Epithelial cell of esophagus (primary cell): Measurements from ENCODE around the gene STT3B.

Experiments
- DNase-seq: peaks from one replicate; pipeline ENCODE4 v3.0.0; 2010; ENCODE audit warnings: low read depth
- H3K4me3 ChIP-seq: 2 replicates; pipeline ENCODE4 v1.5.1; 2011; ENCODE audit warnings: mild to moderate bottlenecking, low read length, control low read depth
- TF ChIP-seq, protein P1 (sequence below): IDR thresholded peaks from 2 replicates; pipeline ENCODE4 v1.5.1; 2011; ENCODE audit warnings: low read depth, mild to moderate bottlenecking, low read length, control low read depth, inconsistent platforms; ENCODE audit not compliant: insufficient read depth; ENCODE audit errors: missing control alignments

The STT3B gene

DNA sequence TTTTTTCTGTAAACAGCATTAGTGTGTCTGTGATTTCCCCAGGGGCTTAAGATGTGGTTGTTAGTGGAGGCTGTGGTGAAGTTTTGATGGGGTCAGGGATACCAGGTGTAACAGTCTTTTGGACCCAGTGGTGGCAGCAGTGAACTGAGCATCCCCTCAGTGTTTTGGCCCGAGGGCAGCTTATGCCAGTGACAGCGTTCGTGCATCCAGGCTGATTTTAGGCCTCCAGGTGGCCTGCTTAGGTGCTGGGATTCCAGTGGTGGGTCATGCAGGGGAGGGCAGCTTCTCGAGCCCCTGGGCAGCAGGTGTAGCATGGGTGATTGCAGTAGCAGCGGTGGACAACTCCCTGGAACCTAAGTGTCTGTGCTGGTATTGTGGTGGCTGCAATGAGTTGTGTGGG, 29.2 kb downstream of the STT3B start:
- H3K4me3 ChIP-seq: no peak overlapping the region
- DNase-seq: no peak
- TF ChIP-seq, protein P1, sequence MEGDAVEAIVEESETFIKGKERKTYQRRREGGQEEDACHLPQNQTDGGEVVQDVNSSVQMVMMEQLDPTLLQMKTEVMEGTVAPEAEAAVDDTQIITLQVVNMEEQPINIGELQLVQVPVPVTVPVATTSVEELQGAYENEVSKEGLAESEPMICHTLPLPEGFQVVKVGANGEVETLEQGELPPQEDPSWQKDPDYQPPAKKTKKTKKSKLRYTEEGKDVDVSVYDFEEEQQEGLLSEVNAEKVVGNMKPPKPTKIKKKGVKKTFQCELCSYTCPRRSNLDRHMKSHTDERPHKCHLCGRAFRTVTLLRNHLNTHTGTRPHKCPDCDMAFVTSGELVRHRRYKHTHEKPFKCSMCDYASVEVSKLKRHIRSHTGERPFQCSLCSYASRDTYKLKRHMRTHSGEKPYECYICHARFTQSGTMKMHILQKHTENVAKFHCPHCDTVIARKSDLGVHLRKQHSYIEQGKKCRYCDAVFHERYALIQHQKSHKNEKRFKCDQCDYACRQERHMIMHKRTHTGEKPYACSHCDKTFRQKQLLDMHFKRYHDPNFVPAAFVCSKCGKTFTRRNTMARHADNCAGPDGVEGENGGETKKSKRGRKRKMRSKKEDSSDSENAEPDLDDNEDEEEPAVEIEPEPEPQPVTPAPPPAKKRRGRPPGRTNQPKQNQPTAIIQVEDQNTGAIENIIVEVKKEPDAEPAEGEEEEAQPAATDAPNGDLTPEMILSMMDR: no peak

DNA sequence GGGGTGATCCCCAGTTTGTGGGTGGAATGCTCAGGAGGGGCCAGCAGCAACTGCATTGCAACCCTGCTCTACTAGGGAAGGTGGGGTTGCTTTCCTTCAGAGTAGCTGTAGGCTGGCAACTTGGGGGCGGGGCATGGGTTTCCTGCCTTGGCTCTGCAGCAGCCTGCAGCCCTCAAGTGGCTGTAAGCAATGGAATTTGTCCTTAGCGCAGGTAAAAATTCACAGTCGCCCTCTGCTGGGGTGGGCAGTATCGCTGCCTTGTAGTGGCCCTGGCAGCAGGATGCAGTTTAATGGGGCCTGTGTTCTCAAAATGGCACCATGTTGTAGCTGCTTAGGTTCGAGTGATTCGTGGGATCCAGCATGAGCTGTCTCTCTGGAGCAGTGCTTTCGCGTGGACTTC, 29.8 kb downstream of the STT3B start:
- no peak overlapping the region for H3K4me3 ChIP-seq
- no peak for DNase-seq
- TF ChIP-seq, protein P1: no peak

DNA sequence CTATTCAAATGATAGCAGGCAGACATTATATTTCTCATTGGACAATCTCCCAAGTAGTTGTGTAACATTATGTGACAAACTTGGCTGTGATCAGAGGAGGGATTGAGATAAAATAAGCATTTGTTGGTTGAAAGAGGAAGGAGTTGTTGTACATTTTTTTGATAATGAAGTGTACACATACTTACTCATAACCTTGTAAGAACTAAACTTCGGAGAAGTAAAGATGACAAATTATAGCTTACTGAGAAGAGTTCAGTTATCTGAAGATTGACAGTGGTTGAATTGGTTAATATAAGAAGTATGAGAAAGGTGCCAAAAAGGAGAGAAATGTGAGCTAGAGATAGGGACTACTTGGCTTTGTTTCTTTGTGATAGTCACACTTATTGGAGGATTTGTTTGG, 32.6 kb downstream of the STT3B start:
- peak; percentile 13 for DNase-seq
- TF ChIP-seq, protein P1: no peak
- no peak overlapping the region for H3K4me3 ChIP-seq

DNA sequence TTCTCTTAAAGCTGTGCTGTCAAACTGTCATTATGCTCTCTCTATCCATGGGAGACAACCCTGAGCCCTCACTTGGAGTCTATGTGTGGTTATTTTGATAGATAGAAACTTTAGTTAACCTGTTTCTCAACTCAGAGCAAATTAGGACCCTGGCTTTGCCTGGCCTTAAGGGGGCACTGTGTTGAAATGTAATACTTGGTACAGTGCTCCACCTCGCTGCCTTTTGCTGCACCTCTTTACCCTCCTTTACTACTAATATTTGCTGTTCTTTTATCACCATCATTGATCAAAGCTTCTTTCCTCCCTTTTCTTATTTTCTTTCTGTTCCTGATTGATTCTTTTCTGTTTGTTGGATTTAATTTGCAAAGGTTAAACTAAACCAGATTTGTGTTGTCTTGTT, 34.3 kb downstream of the STT3B start:
- no peak overlapping the region for H3K4me3 ChIP-seq
- TF ChIP-seq, protein P1: no peak
- DNase-seq: peak; percentile 14

DNA sequence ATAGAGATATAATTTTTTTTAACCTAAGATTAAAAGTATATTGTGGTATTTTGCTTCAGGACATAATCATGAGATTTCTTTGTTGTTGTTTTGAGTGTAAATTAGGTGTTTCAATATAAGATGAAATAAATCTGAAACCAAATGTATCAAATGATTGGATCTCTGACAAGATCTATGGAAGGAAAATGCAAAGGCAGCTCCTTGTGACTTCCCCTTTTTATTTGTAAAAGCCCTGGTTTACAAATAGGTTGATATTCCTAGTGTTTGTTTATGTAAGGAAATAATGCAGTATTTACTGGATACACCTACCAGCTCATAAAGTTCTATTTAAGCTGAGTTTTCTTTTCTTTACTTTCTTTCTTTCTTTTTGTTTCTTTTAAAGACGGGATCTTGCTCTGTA, 35.9 kb downstream of the STT3B start:
- H3K4me3 ChIP-seq: no peak overlapping the region
- no peak for DNase-seq
- TF ChIP-seq, protein P1: no peak

DNA sequence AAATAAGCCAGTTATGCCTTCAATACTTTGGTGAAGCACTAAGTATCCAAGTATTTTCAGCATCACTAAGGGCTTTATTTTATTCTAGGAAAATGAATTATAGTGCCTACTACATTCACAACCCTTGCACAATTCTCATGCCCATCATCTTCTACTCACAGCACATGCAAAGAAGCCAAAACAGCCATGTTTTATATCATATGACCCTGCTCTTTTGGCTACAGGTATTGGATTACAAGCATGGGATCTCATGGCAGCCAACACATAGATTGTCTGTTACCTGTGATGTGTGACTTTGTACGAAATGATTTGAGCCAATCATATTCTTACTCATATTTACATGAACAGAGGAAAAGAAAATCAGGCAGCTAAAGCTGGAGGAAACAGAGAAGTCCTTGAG, 38.6 kb downstream of the STT3B start:
- TF ChIP-seq, protein P1: no peak
- no peak overlapping the region for H3K4me3 ChIP-seq
- no peak for DNase-seq

DNA sequence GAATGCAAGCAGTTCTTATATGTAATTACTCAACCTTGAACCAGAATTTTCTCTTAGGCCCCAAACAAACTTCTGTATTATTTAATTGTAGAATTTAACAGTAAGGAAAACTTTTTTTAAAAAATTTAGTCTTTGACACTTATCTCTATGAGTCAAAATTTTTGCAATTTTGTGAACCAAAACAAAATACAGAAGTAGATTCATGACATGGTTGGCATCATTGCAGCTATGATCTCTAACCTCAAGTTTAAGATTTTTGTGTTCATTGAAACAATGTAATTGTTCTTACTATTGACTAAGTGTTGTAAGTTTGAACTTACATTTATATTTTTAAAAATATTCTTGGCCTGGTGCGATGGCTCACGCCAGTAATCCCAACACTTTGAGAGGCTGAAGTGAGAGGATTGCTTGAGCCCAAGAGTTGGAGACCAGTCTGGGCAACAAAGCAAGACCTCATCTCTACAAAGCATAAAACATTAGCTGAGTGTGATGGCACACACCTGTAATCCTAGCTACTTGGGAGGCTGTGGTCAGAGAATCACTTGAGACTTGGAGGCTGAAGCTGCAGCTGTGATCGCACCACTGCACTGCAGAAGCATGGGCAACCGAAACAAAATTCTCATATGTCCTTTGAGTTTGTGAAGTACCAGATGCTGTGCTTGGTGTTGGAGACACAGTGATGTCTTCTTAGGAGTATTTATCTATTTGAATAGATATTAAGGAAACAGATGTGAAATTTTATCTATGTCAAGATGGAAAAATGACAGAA, 39.7 kb downstream of the STT3B start:
- TF ChIP-seq, protein P1: no peak
- no peak overlapping the region for H3K4me3 ChIP-seq
- no peak for DNase-seq
